IMR-90 (cell line): Measurements from ENCODE around the gene WDR3. TPM values are rescaled to one million over a fixed set of nuclear protein-coding genes. Genes with fewer than 3 reads are reported as not detected.

Source experiments
- ATAC-seq: fragments of 200-7000 bp; cut with Tn5 transposase; 2 replicates; pipeline ENCODE4 v1.9.1; 2020; ENCODE audit warnings: low read depth, mild to moderate bottlenecking, moderate library complexity
- BruUV-seq: library from RNA; stranded (reverse); fragments of 400-500 nt; replicated peaks from 2 replicates; lab custom pipeline; 2021; lab: Mats Ljungman, UMichigan
- CTCF ChIA-PET: fragments of 300-600 bp; formaldehyde crosslinking; extraction: SDS; loops from one replicate; lab custom pipeline; 2021; ENCODE audit warnings: antibody characterized with exemption; lab: Yijun Ruan, JAX
- POLR2A ChIA-PET: fragments of 300-600 bp; sonication (Branson Sonifier 250); formaldehyde crosslinking; loops from one replicate; lab custom pipeline; 2022; ENCODE audit warnings: antibody characterized with exemption; ENCODE audit not compliant: unreplicated experiment; lab: Charles Lee
- DNase-seq: peaks from one replicate; pipeline ENCODE4 v3.0.0; 2013
- H2AFZ ChIP-seq: replicated peaks from 2 replicates; pipeline ENCODE3; 2013; ENCODE audit warnings: low read length, mild to moderate bottlenecking; ENCODE audit not compliant: poor library complexity
- H2AK5ac ChIP-seq: 2 replicates; pipeline ENCODE4 v1.6.1; 2013; ENCODE audit warnings: low read depth, low read length, inconsistent platforms
- H2AK9ac ChIP-seq: replicated peaks from 2 replicates; pipeline ENCODE3; 2013; ENCODE audit warnings: mild to moderate bottlenecking, low read depth, low read length, moderate library complexity; ENCODE audit not compliant: poor library complexity
- H2BK120ac ChIP-seq: 2 replicates; pipeline ENCODE4 v1.6.1; 2013; ENCODE audit warnings: low read depth, low read length, inconsistent platforms
- H2BK15ac ChIP-seq: 3 replicates; pipeline ENCODE4 v1.6.1; 2013; ENCODE audit warnings: low read depth, low read length, inconsistent platforms
- H2BK20ac ChIP-seq: 2 replicates; pipeline ENCODE4 v1.6.1; 2013; ENCODE audit warnings: low read depth, mild to moderate bottlenecking, inconsistent platforms, low read length, moderate library complexity
- H2BK5ac ChIP-seq: 2 replicates; pipeline ENCODE4 v1.6.1; 2013; ENCODE audit warnings: mild to moderate bottlenecking, low read depth, low read length, inconsistent platforms; ENCODE audit not compliant: poor library complexity, severe bottlenecking
- H3K14ac ChIP-seq: replicated peaks from 2 replicates; pipeline ENCODE4 v1.6.1; 2013; ENCODE audit warnings: low read depth, low read length, inconsistent platforms
- H3K18ac ChIP-seq: 2 replicates; pipeline ENCODE4 v1.6.1; 2013; ENCODE audit warnings: low read depth, low read length, control low read depth
- H3K23ac ChIP-seq: 2 replicates; pipeline ENCODE4 v1.6.1; 2013; ENCODE audit warnings: low read depth, low read length, inconsistent platforms
- H3K27ac ChIP-seq: 2 replicates; pipeline ENCODE4 v1.5.1; 2013; ENCODE audit warnings: mild to moderate bottlenecking, control low read depth, low read length; ENCODE audit not compliant: insufficient read depth
- H3K27me3 ChIP-seq: 2 replicates; pipeline ENCODE4 v1.6.1; 2013; ENCODE audit warnings: low read length; ENCODE audit not compliant: control insufficient read depth, insufficient read depth
- H3K36me3 ChIP-seq: 2 replicates; pipeline ENCODE4 v1.6.1; 2013; ENCODE audit warnings: low read length, mixed read lengths; ENCODE audit not compliant: control insufficient read depth, insufficient read depth
- H3K4ac ChIP-seq: 2 replicates; pipeline ENCODE4 v1.6.1; 2013; ENCODE audit warnings: low read depth, low read length, inconsistent platforms
- H3K4me1 ChIP-seq: 2 replicates; pipeline ENCODE4 v1.6.1; 2013; ENCODE audit warnings: low read length, mixed read lengths; ENCODE audit not compliant: control insufficient read depth, insufficient read depth
- H3K4me2 ChIP-seq: 2 replicates; pipeline ENCODE4 v1.6.1; 2013; ENCODE audit warnings: low read depth, mild to moderate bottlenecking, control low read depth, low read length, moderate library complexity
- H3K4me3 ChIP-seq: 2 replicates; pipeline ENCODE4 v1.5.1; 2013; ENCODE audit warnings: low read depth, mild to moderate bottlenecking, control low read depth, low read length, moderate library complexity; ENCODE audit not compliant: insufficient read depth
- H3K56ac ChIP-seq: 2 replicates; pipeline ENCODE4 v1.6.1; 2013; ENCODE audit warnings: low read length, inconsistent platforms; ENCODE audit not compliant: insufficient read depth; ENCODE audit errors: extremely low read depth
- H3K79me1 ChIP-seq, 2 experiments: 2 replicates each; pipeline ENCODE4 v1.6.1; 2013; ENCODE audit warnings: low read length in 2 of 2, inconsistent platforms in 1 of 2, low read depth in 1 of 2
- H3K9ac ChIP-seq: 2 replicates; pipeline ENCODE4 v1.6.1; 2013; ENCODE audit warnings: low read depth, low read length, control low read depth
- H3K9me1 ChIP-seq: 2 replicates; pipeline ENCODE4 v1.6.1; 2013; ENCODE audit warnings: low read length, inconsistent platforms; ENCODE audit not compliant: insufficient read depth
- H3K9me3 ChIP-seq: 2 replicates; pipeline ENCODE4 v1.6.1; 2013; ENCODE audit warnings: low read length; ENCODE audit not compliant: control insufficient read depth, insufficient read depth
- H4K20me1 ChIP-seq: 2 replicates; pipeline ENCODE4 v1.6.1; 2013; ENCODE audit warnings: low read length, inconsistent platforms; ENCODE audit not compliant: insufficient read depth
- H4K5ac ChIP-seq: 2 replicates; pipeline ENCODE4 v1.6.1; 2013; ENCODE audit warnings: mild to moderate bottlenecking, low read depth, low read length, control low read depth
- H4K8ac ChIP-seq, 2 experiments: 2 replicates each; pipeline ENCODE4 v1.6.1; 2013; ENCODE audit warnings: low read depth in 2 of 2, low read length in 2 of 2, control low read depth in 1 of 2, inconsistent platforms in 1 of 2
- H4K91ac ChIP-seq: 2 replicates; pipeline ENCODE4 v1.6.1; 2013; ENCODE audit warnings: low read depth, low read length, inconsistent platforms; ENCODE audit not compliant: insufficient read depth
- BHLHE40 ChIP-seq: fragments of 150-350 bp; IDR thresholded peaks from 2 replicates; pipeline ENCODE4 v1.6.1; 2016; ENCODE audit warnings: mild to moderate bottlenecking, low read depth, low read length
- CEBPB ChIP-seq: IDR thresholded peaks from 2 replicates; pipeline ENCODE4 v1.6.1; 2012; ENCODE audit warnings: low read depth, low read length, improper control_type of control experiment
- CHD1 ChIP-seq: IDR thresholded peaks from 2 replicates; pipeline ENCODE4 v1.6.1; 2012; ENCODE audit warnings: low read depth, low read length, improper control_type of control experiment
- FOS ChIP-seq: fragments of 150-350 bp; IDR thresholded peaks from 2 replicates; pipeline ENCODE4 v1.6.1; 2016; ENCODE audit warnings: low read depth, low read length
- MAFK ChIP-seq: IDR thresholded peaks from 2 replicates; pipeline ENCODE4 v1.6.1; 2012; ENCODE audit warnings: low read depth, low read length, improper control_type of control experiment
- MAZ ChIP-seq: IDR thresholded peaks from 2 replicates; pipeline ENCODE4 v1.6.1; 2012; ENCODE audit warnings: low read depth, mild to moderate bottlenecking, low read length, improper control_type of control experiment, moderate library complexity, borderline replicate concordance
- MXI1 ChIP-seq: IDR thresholded peaks from 2 replicates; pipeline ENCODE4 v1.6.1; 2012; ENCODE audit warnings: low read depth, mild to moderate bottlenecking, low read length, moderate library complexity, borderline replicate concordance
- NFE2L2 ChIP-seq: fragments of 150-350 bp; IDR thresholded peaks from 2 replicates; pipeline ENCODE4 v1.6.1; 2016; ENCODE audit warnings: low read depth, mild to moderate bottlenecking, low read length
- POLR2A ChIP-seq: IDR thresholded peaks from 2 replicates; pipeline ENCODE4 v1.6.1; 2012; ENCODE audit warnings: mild to moderate bottlenecking, low read depth, low read length
- RAD21 ChIP-seq: IDR thresholded peaks from 2 replicates; pipeline ENCODE4 v1.6.1; 2012; ENCODE audit warnings: low read length, improper control_type of control experiment
- RCOR1 ChIP-seq: IDR thresholded peaks from 2 replicates; pipeline ENCODE4 v1.6.1; 2012; ENCODE audit warnings: mild to moderate bottlenecking, low read length, improper control_type of control experiment; ENCODE audit not compliant: insufficient replicate concordance
- RFX5 ChIP-seq: IDR thresholded peaks from 2 replicates; pipeline ENCODE4 v1.8.0; 2012; ENCODE audit warnings: low read depth, mild to moderate bottlenecking, low read length, moderate library complexity
- SMC3 ChIP-seq: fragments of 150-350 bp; IDR thresholded peaks from 2 replicates; pipeline ENCODE4 v1.6.1; 2016; ENCODE audit warnings: low read depth, mild to moderate bottlenecking, antibody characterized with exemption, low read length, moderate library complexity
- WGBS, 2 experiments: methylation state at CpG; one replicate each; pipeline versions ENCODE4 v1.1.5 to v1.1.7; 2013; ENCODE audit warnings: missing lambda C conversion rate in 2 of 2; ENCODE audit not compliant: insufficient read length in 1 of 2; ENCODE audit errors: extremely low coverage in 2 of 2; 5-methylcytosine and 5-hydroxymethylcytosine counted together
- dilution Hi-C: fragments of 300-500 bp; cut with HindIII; formaldehyde crosslinking; loops from one replicate; pipeline ENCODE4 v1.14.3; 2018; ENCODE audit warnings: low sequenced_read_pairs; ENCODE audit not compliant: unreplicated experiment
- in situ Hi-C: fragments of 300-500 bp; cut with MboI; formaldehyde crosslinking; loops from 3 replicates; pipeline ENCODE4 v1.14.3; 2019; ENCODE audit warnings: low sequenced_read_pairs, inconsistent platforms, mixed read lengths
- intact Hi-C: fragments of 100-400 bp; cut with micrococcal nuclease; formaldehyde crosslinking; loops from 2 replicates; pipeline ENCODE4 v1.10.0; 2022
- polyA plus RNA-seq, 3 experiments: library from polyadenylated mRNA; depleted of rRNA; stranded (reverse); fragments of >200 nt; gene quantifications; 2 replicates each; pipeline ENCODE4 v1.2.3, GENCODE V29; 2012; ENCODE audit warnings: low replicate concordance in 1 of 3
- total RNA-seq: library from RNA; depleted of rRNA; stranded (reverse); fragments of >200 nt; gene quantifications from 2 replicates; pipeline ENCODE4 v1.2.3, GENCODE V29; 2012
- TF ChIP-seq, protein P1 (sequence below): fragments of 150-350 bp; IDR thresholded peaks from 2 replicates; pipeline ENCODE4 v1.6.1; 2017; ENCODE audit warnings: mild to moderate bottlenecking, antibody characterized with exemption, low read length, low read depth
- TF ChIP-seq, protein P2 (sequence below): fragments of 150-350 bp; IDR thresholded peaks from 2 replicates; pipeline ENCODE4 v1.6.1; 2016; ENCODE audit warnings: low read depth, mild to moderate bottlenecking, low read length, moderate library complexity, borderline replicate concordance
- TF ChIP-seq, protein P3 (sequence below): conservative IDR thresholded peaks from 2 replicates; pipeline ENCODE4 v1.5.1; 2012; ENCODE audit warnings: mild to moderate bottlenecking, low read depth, low read length, improper control_type of control experiment

Gene WDR3
- total and polyA plus RNA-seq, 2 of the 4 experiments (the other 2 are of a cell fraction), result 16.7 to 88.5 TPM

DNA sequence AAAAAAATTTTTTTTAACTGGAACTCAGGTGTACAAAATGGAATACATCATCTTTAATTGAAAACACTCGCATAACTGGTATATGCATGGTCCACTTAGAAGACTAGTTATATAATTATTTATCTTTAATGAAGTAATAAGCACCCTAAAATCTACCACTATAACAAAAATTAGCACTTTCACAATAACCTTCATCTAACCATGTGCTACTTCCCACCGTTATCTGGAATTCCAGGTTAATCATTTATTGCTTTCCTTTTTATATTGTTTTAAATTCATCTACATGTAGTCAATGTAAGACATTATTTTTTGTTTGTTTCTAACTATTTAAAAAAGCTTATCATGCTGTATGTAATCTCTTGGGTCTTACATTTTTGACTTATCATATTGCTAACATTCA lies 39.1 kb upstream of the WDR3 start:
- Histone ChIP-seq H4K20me1 (no peaks in the 10 kb centered on the region), H3K27ac (no peak overlapping the region), H3K4me2 (no peak overlapping the region), H2BK20ac (no peak overlapping the region), H2AFZ (no peak overlapping the region), H2BK15ac (no peak overlapping the region), H3K79me1 (peaks cover 8 to 31% of the 10 kb centered on the region in 2 experiments), H3K4ac (no peak overlapping the region), H3K36me3 (peaks cover 2% of the 10 kb centered on the region), H2BK120ac (peak overlapping the region; percentile 56; the same call in 1 of the 2 replicates), H3K9ac (no peak overlapping the region), H2AK9ac (no peak overlapping the region), H2AK5ac (no peak overlapping the region; the same call in 1 of the 2 replicates), H4K8ac (no peak overlapping the region), H3K14ac (no peak overlapping the region), H2BK5ac (no peak overlapping the region), H3K56ac (no peak overlapping the region), H3K27me3 (no peaks in the 10 kb centered on the region), H3K4me1 (peaks cover 8% of the 10 kb centered on the region), H3K4me3 (no peak overlapping the region), H4K91ac (no peak overlapping the region), H3K23ac (no peak overlapping the region), H3K9me3 (no peaks in the 10 kb centered on the region), H3K9me1 (peaks cover 3% of the 10 kb centered on the region; the same call in 1 of the 2 replicates), H3K18ac (no peak overlapping the region), H4K5ac (peak overlapping the region; percentile 39; the same call in 1 of the 2 replicates)
- no peak for ATAC-seq
- TF ChIP-seq MAZ, result no peak
- no peak for TF ChIP-seq RFX5
- no peak for TF ChIP-seq MXI1
- no peak for TF ChIP-seq MAFK
- TF ChIP-seq, protein P1, sequence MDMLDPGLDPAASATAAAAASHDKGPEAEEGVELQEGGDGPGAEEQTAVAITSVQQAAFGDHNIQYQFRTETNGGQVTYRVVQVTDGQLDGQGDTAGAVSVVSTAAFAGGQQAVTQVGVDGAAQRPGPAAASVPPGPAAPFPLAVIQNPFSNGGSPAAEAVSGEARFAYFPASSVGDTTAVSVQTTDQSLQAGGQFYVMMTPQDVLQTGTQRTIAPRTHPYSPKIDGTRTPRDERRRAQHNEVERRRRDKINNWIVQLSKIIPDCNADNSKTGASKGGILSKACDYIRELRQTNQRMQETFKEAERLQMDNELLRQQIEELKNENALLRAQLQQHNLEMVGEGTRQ, result no peak
- TF ChIP-seq FOS, result no peak
- no peak for TF ChIP-seq POLR2A
- no peak for TF ChIP-seq BHLHE40
- TF ChIP-seq NFE2L2, result no peak
- TF ChIP-seq, protein P2, sequence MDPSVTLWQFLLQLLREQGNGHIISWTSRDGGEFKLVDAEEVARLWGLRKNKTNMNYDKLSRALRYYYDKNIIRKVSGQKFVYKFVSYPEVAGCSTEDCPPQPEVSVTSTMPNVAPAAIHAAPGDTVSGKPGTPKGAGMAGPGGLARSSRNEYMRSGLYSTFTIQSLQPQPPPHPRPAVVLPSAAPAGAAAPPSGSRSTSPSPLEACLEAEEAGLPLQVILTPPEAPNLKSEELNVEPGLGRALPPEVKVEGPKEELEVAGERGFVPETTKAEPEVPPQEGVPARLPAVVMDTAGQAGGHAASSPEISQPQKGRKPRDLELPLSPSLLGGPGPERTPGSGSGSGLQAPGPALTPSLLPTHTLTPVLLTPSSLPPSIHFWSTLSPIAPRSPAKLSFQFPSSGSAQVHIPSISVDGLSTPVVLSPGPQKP, result no peak
- no peak for TF ChIP-seq CHD1
- TF ChIP-seq, protein P3, sequence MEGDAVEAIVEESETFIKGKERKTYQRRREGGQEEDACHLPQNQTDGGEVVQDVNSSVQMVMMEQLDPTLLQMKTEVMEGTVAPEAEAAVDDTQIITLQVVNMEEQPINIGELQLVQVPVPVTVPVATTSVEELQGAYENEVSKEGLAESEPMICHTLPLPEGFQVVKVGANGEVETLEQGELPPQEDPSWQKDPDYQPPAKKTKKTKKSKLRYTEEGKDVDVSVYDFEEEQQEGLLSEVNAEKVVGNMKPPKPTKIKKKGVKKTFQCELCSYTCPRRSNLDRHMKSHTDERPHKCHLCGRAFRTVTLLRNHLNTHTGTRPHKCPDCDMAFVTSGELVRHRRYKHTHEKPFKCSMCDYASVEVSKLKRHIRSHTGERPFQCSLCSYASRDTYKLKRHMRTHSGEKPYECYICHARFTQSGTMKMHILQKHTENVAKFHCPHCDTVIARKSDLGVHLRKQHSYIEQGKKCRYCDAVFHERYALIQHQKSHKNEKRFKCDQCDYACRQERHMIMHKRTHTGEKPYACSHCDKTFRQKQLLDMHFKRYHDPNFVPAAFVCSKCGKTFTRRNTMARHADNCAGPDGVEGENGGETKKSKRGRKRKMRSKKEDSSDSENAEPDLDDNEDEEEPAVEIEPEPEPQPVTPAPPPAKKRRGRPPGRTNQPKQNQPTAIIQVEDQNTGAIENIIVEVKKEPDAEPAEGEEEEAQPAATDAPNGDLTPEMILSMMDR, result no peak
- no peak for TF ChIP-seq RCOR1
- TF ChIP-seq RAD21, result no peak
- TF ChIP-seq CEBPB, result no peak
- no peak for TF ChIP-seq SMC3
- WGBS, 2 experiments, result no CpG with 5 or more reads among the region's 2 CpGs
- no peak for DNase-seq
- ChIA-PET POLR2A (no interaction called here), CTCF (no interaction called here)
- intact Hi-C loops, result loop anchor here (10.0 kb wide), 2 partner anchors 576 to 816 kb away; no protein-coding TSS in a partner anchor
- BruUV-seq, result no TSS peak
- dilution Hi-C loops, result no loop called here
- in situ Hi-C loops, result loop anchor here (25.0 kb wide), 1 partner anchor 128 kb away; no protein-coding TSS in a partner anchor
